Stimulated activated CD8-positive, alpha-beta memory T cell treated with anti-CD3 and anti-CD28 coated beads, Interleukin-12 subunit alpha, Interleukin-12 subunit beta, amount 100 ng/mL, for 4 hours (primary cell): Measurements from ENCODE around the gene SPDEF.

Source experiments
- DNase-seq: peaks from one replicate; pipeline ENCODE4 v3.0.0-alpha.2; 2020; ENCODE audit warnings: low read depth

The SPDEF gene

DNA sequence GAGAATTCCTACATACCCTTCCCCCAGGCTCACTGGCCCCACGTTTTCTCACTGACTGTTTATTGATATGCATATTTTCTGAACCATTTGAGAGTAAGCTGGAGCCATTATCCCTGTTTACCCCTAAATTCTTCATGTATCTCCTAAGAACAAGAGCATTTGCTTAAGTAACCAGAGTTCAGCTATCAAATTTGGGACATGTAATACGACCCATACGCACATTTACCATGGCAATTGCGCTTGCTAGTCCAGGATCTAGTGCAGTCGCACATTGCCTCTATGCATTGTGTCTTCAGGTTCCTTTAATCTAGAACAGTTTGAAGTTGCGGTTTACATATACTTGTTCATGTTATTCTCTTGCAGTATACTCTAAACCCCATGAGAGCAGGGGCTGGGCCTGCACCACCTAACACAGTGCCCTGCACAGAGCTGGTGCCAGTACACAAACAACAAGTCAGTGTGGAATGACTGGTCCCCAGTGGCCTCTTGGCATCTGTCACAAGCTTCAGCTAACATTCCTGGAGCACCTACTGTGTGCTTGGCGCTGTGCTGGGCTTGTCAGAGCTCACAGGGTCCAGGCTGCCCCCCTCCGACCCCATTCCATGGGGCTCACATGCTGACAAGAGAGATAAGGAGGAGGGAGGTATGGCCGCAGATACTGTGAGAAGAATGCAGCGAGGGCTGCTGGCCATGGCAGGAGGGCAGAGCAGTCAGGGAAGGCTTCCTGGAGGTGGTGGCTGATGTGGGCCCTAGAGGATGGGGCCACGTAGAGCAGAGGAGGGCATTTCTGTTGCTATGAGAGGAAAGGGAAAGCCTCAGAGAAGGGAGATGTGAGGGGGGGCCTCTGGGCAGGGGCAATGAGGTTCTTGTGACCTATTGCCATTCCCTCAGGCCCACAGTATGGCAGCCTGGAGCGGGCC is 28.1 kb downstream of the SPDEF start:
- no peak for DNase-seq

DNA sequence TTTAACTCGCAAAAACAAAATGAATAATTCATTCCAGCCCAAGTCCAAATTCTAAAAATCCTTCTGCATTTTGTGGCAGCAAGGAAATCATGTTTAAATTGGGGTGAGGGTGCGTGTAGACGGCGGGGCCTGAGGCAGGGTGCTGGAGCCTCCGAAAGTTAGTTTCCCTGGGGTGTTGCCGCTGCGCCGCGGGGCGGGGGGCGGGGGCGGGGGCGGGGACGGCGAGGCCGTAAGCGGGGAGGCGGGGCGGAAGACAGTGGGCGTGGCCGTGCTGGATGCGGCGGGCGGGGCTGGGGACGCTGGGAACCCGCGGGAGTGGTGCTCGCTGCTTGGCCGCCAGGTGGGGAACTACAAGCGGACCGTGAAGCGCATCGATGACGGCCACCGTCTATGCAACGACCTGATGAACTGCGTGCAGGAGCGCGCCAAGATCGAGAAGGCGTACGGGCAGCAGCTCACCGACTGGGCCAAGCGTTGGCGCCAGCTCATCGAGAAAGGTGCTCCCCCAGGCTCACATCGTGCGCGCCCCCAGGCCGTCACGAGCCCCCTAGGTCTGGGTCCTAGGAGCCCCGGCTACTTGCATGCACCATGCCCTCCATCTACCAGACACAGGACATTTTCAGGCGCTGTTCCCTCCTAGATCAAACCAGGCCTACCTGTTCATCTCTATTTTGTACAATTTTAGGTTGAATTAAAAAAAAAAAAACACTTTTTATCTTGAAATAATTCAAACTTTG is 29.0 kb downstream of the SPDEF start:
- DNase-seq, result peak; percentile 92

DNA sequence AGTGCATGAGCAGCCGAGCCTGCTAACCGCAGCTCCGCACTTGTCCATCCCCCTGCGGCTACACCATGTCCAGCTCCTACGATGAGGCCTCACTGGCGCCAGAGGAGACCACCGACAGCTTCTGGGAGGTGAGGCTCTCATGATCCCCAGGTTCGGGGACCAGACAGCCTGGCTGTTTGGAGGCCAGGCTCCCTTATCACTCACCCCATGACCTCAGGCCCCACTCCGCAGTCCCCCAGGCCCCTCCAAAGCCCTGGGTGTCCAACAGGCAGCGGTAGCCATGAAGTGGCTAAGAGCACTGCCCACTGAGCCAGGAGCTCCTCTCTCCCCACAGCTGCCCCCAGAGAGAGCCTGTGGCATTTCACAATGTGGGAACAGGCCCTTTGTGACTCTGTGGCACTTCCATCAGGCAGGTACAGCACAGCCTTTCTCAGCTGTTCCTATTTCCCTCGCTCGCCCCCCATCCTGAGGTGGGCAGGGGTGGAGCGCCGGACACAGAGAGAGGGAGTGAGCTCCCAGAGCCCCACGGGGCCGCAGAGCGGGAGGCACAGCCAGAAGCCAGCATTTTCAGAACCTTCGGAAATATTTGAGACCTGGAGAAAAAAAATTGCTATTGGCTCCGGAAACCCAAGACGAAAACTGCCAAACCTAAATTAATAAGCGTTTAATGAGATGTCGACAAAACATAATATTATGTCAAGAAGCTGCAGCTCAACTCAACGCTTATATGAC is 29.7 kb downstream of the SPDEF start:
- no peak for DNase-seq

DNA sequence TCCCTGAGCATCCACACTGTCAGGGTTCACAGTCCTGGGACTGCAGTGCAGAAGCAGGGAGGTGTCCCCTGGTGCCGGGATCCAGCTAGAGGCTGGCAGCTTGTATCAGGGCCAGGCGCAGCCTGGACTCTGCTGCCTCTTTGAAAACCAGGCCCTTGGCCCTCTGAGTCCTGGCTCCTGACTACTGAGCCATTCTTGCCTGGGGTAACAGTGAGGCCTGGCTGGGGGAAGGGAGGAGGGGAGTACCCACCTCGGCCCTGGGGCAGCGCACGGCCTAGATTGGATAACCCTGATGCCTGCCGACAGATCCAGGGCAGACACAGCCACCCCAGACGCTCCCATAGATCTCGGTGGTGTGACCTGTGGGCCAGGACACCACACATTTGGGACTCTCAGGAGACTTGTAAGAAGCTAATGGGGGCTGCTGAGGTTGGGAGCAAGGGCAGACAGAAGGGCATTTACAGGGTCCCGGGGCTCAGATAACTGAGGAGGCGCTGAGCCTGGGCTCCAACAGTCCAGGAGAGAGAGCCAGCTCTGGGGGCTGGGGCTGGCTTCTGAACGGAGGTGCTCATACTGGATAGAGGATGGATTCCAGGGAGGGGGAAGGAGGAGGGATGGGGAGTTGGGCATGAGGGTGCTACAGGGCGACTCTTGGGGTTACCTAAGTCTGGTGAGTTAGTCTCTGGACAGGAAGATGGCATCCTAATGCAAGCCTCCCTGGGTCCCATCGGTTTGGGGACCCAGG is 30.5 kb downstream of the SPDEF start:
- no peak for DNase-seq

DNA sequence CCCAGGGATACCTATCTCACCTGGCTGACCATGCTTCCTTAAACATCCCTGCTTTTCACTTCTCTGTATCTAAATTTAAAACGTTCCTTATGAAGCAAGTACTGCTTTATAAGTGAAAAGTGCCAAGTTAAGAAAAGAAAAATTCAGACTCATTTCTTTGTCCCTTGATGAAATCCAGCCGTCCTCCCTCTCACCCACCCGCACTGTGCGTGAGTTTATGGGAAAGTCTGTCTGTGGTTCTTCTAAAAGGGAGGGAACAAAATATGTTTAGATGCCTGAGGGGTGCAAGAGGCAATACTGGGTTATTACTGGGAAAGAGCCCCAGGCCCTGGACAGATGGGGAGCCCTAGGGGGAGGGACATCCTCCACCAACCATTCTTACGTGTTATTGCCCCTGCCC is 31.2 kb downstream of the SPDEF start:
- no peak for DNase-seq

DNA sequence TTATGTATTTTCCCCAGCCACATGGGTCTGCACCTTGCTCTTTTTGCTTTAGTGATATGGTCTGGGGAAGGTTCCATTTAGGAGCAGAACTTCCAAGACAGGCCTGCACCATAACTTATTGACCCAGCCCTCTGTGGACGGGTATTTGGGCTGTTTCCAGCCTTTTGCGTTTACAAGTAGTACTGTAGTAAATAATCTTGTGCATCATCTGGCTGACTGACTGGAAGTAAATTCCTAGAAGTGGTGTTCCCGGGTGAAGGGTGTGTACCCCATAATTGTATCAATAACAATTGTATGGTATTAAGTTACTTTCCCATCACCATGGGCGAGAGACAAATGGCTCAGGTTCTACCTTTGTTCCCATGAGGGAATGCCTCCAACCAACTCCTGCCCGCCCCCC is 31.6 kb downstream of the SPDEF start:
- DNase-seq, result no peak

DNA sequence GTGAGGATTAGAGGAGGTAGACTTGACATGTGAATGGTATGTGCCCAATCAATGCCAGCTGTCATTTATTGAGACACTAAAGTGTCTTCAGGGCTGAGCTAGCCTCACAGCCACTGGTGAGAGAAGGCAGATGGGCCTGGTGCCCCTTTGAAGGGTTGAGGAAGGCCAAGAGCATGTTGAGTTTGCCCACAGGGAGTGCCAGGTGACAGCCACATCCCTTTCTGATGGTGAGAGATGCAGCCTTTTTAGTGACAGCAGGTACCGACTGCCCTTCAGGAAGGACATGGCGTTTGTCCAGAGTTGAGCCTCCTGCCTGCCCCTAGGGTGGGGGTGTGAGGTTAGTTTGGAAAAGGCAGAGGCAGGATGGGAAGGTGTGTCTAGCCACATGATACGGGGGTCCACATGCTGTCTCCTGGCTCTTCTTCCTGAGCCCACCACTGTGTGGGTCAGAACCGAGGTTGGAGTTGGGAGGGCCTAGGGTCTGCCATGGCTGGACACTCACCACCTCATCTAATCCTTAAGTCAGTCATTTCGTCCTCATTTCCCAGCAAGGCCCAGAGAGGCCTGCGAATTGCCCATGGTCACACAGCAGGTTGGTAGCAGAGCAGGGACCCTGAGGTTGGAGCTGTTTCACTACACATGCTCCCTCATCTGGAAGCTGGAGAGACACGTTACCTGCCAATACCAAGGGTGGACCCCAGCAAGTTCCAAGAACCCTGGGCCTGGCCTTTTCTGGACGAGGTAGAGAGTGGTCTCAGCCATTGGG is 32.5 kb downstream of the SPDEF start:
- no peak for DNase-seq

DNA sequence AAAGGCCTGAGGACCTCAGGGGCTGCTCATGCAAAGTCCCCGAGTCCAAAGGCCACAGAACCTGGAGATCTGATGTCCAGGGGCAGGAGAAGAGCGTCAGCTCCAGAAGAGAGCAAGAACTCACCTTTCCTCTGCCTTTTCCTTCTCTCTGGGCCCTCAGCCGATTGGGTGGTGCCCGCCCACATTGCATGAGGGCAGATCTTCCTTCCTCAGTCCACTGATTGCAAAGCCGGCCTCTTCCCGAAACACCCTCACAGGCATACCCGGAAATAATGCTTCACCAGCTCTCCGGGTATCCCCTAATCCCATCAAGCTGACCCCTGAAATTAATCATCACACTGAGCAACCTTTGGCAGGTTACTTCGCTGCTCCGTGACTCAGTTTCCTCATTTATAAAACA is 33.4 kb downstream of the SPDEF start:
- DNase-seq, result no peak

DNA sequence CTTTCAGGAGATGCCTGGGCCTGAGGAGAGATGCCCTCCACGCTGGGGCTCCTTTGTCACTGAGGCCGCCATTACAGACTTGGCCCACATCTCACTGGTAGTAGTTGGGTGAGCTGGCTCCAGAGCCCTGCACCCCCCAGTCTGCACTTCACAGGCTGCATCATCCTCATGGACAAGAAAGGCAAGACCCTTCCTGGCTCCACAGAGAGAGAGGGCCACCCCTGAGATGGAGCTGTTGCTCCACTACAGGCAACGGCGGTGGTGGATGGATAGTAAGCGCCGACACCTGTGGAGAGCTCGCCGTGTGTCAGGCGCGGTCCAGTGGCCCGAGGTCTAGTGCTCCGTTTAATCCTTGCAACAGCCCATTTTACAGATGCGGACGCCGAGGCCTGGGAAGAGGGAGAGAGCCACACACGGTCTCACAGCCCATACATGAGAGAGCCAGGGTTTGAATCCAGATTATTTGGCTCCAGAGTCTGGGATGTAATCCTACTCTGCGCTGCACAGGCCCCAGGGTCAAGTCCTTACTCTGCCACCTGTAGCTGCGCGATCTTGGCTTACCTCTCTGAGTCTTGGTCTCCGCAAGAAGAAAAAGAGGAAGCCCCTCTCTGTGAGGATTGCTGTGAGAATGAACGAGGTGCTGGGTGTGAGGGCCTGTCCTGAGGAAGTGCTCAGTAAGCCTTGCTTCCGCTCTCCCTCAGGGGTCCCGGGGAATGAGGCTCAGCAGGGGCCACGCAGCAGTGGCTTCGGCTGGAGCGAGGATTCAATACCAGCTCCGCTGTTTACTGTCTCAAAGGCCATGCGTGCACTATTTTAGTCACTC is 34.5 kb downstream of the SPDEF start:
- no peak for DNase-seq

DNA sequence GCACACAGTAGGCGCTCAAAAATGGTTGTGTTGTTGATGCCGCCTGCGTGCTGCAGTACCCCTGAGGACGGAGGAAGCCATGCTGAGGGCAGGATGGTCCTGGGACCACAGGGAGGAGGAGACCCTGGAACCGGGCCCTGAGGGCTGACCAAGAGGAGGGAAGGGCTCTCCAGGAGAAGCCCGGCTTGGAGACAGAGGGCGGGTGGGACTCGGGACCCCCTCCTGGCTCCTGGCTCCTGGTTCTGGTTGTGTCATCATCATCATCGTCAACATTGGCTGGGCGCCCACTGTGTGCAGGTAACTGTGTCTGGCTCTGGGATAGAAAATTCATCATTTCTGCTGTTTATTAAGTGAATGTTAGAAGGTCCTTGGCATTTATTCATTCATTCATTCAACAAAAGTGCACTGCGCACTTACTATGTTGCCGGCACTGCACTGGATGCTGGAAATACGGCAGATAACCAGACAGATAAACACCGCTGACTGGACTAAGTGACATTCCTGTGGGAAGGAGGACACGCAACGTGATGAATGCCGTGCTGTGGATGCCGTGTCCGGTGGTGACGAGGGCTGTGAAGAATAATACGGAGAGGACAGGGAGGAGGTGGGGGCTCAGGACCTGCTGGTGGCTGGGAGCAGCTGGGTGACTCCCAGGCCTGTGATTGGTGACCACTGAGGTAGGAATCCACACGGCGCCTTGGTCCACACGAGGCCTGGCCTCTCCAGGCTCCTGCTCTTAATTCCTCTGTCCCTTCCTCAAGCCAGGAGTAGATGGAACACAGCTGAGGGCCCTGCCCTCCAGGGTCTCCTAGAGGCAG is 35.3 kb downstream of the SPDEF start:
- DNase-seq, result no peak

DNA sequence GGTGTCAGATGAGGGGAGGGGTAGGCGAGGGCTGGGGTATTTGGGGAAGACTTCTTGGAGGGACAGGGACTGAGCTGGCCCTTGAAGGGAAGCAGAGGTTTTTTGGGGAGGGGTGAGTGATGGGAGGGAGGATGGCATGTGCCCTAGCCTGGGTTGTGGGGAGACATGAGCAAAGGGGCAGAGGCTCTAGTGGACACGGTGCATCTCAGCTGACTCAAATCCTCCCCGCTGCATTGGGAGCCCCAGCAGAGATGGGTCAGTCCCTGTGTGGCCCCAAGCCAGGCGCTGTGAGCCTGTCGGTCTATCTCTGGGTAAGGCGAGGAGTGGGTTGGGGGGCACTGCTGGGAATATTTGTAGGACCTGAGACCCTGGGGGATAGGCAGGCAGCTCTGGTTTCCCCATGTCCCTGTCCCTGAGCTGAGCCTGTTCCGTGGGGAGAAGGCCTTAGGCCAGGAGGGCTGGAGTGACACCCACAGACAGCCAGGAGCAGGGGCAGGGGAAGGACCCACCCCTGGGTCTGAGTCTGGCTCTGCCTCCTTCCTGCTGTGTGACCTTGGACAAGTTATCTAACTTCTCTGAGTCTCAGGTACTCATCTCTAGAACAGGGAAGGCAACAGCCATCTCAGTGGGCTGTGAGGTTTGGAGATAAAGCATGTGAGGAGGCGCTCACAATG is 36.0 kb downstream of the SPDEF start:
- DNase-seq, result no peak

DNA sequence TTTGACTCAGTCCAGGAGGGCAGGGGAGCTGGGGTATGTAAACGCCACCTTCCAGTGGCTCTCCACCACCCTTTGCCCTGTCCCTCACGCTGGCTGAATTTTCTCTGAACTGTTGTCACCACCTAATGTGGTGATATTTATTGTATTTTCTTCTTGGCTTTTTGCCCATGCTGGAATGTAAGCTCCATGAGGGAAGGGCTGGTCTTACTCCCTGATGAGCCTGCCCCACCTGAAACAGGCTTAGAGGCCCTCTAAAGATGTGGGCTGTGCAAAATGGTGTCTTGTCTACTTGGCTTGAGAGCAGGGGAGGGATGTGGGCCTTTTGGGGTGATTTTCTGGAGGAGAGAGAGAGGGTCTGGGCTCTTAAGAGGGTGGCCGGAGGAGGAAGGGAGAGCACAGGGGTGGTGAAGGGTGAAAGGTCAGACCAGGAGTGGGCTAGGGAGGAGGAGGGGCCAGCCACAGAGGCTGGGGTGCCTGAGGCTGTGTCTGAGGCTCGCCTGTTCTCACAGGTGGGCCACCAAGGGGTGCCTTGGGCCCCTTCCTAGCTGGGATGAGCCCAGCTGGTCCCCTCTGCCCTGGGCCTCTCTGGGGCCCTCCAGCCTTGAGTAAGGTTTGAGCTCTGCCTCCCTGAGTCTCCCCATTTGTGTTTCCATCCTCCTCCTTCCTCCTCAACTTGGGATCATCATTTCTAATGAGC is 37.3 kb downstream of the SPDEF start:
- DNase-seq, result no peak

DNA sequence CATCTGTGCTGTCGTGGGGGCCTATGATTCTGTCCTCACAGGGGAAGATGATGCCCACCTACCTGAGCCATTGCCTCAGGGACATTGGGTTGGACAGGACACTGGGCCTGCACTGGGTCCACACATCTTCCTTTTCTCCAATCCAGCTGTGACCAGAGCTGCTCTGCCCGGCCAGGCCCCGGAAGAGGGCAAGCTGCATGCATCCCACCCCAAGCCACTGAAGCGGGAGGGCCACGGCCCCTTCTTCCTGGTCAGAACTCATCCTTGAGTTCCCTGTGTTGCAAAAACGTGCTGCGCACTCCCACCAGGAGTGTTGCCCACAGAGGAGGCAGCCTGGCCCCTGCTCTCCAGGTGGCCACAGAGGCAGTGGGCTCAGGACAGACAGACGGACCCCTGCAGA is 38.2 kb downstream of the SPDEF start:
- no peak for DNase-seq

DNA sequence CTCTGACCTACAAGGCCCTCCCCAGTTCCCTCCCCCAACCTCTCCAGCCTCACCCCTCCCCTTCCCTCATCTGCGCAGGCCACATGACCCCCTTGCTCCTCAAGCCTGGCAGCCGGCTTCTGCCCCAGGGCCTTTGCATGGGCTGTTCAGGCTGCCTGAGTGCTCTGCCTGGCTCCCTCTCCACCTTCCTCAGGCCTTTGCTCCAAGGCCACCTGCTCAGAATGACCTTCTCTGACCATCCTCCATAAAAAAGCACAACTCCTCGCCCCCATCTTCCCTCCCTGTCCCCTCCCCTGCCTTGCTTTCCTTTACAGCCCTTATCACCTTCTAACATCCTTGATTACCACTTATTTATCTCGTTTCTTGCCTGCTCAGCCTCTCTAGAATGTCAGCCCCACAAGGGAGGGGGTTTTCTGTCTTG is 38.7 kb downstream of the SPDEF start:
- DNase-seq, result no peak

DNA sequence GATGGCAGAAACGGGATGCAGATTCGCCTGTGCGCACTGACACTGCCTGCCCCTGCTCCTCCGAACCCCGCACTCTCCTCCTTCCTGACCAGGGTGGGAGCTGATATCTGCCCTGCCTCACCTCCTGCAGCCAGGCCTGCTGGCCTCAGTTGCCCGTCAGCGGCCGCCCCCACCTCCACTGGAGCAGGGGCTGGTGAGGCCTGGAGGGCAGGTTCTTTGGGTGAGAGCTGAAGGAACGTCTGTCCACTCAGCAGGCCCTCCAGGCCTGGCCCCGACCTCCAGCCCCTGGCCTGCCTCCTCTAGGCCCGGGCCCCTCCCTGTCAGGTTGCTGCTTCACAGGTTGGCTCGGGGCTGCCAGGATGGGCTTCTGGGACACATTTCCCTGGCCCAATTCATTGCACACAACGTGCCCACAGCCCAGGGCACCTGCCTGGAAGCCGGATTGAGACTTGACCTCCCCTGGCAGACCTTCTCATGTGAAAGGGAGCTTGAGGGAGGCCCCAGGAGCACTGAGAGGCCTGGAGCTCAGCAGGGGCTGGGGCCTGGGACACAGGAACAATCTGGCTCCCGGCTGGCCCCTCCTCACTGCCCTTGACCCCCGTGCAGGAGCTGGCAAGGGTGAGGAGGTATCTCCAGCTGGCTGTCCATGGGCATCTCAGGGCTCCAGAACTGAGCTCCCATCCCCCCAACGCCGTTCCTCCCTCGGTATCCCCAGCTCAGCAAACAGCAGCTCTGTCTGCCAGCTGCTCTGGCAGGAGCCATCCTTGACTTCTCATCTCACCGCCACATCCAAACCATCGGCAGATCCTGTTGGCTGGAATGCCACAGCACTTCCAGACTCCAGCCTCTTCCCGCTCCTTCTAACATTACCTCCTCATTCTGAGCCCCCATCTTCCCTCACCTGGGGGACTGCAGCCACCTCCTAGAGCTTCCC is 39.5 kb downstream of the SPDEF start:
- no peak for DNase-seq

DNA sequence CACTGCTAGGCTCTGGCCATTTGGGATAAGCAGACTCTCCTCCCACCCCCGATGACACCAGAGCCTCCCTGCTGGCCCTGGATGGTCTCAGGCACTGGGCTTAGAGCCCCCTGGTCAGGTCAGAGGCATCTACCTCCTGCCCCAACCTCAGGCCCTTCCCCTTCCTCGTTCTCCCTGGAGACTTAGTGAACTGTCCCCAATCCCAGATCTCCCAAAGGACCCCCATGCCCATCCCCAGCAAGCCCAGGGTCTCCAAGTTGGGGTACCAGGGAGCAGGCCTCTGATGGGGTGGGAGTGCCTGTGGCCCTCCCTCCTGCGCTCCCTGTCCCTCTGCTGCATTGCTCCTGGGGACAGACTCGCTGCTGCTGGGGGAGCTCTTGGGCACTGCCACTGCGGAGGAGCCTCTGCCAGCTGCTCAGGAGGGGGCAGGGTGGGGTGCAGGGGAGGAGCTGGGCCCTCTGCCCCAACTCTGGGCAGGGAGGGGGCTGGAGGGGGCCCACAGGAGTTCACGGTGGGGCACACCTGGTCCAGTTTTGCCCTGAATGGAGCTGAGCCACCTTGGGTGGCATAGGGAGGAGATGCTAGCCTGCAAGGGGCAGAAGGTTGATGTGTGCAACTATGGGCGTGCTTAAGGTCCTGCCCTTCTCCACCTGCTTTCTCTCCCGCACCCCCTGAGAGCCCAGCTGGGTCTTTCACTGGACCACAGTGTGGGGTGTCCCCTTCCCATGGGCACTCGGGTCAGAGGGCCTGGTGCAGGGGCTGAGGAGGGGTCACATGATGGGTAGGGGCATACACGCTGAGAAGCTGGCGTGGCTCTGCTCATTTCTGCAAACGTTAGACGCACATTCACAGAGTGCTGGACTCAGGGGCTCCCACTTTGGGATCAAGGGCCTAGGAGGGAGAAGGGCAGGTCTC is 40.4 kb downstream of the SPDEF start:
- no peak for DNase-seq
